Astrocyte (in vitro differentiated cells and primary cell): ENCODE results near the gene AP1M1.

Experiments used
- EZH2 ChIP-seq: IDR thresholded peaks from 2 replicates; pipeline ENCODE4 v1.6.1; 2012; ENCODE audit warnings: mild to moderate bottlenecking, low read length, inconsistent platforms; ENCODE audit not compliant: insufficient read depth
- TF ChIP-seq, protein P1 (sequence below): IDR thresholded peaks from 2 replicates; pipeline ENCODE4 v1.5.1; 2011; ENCODE audit warnings: low read depth, mild to moderate bottlenecking, inconsistent platforms, low read length, moderate library complexity; ENCODE audit not compliant: insufficient read depth

- TF ChIP-seq, protein P1, sequence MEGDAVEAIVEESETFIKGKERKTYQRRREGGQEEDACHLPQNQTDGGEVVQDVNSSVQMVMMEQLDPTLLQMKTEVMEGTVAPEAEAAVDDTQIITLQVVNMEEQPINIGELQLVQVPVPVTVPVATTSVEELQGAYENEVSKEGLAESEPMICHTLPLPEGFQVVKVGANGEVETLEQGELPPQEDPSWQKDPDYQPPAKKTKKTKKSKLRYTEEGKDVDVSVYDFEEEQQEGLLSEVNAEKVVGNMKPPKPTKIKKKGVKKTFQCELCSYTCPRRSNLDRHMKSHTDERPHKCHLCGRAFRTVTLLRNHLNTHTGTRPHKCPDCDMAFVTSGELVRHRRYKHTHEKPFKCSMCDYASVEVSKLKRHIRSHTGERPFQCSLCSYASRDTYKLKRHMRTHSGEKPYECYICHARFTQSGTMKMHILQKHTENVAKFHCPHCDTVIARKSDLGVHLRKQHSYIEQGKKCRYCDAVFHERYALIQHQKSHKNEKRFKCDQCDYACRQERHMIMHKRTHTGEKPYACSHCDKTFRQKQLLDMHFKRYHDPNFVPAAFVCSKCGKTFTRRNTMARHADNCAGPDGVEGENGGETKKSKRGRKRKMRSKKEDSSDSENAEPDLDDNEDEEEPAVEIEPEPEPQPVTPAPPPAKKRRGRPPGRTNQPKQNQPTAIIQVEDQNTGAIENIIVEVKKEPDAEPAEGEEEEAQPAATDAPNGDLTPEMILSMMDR = peak; percentile 30
- TF ChIP-seq EZH2 = no peak
Observed at GRCh38 chr19:16185768-16186123, 12.0 kb upstream of the AP1M1 start.
